Breast epithelium (tissue), 4 donors: ENCODE data around the gene PNMA5. TPM values are rescaled to one million over a fixed set of nuclear protein-coding genes. Genes with fewer than 3 reads are reported as not detected.
A peak's percentile ranks its signal among the peaks of the same experiment; 100 is the strongest.

Experiments used
- DNase-seq, 2 donors: peaks; one replicate each; pipeline ENCODE4 v3.0.0-alpha.2; 2019; ENCODE audit warnings: low spot score in 2 of 2
- H3K27ac ChIP-seq, 2 donors: fragments of 200-600 bp; sonication (generic) in 1 of 2; one replicate each; pipeline ENCODE4 v1.5.1; 2016 to 2019; ENCODE audit warnings: mild to moderate bottlenecking in 1 of 2
- H3K27me3 ChIP-seq, 2 donors: fragments of 200-600 bp; sonication (generic) in 1 of 2; one replicate each; pipeline versions ENCODE4 v1.5.1 to v1.6.0; 2017 to 2019; ENCODE audit warnings: control low read depth in 1 of 2, mild to moderate bottlenecking in 1 of 2
- H3K36me3 ChIP-seq: fragments of 200-600 bp; one replicate; pipeline ENCODE4 v1.5.1; 2019
- H3K4me1 ChIP-seq, 2 donors: fragments of 200-600 bp; sonication (generic); one replicate each; pipeline ENCODE4 v1.5.1; 2016 to 2019; ENCODE audit warnings: control low read depth in 1 of 2
- H3K4me3 ChIP-seq, 3 donors: fragments of 200-600 bp; sonication (generic); 1 replicate in 2 of 3; 2 replicates in 1 of 3; pipeline ENCODE4 v1.5.1; 2016 to 2019; ENCODE audit warnings: mild to moderate bottlenecking in 3 of 3, moderate library complexity in 2 of 3
- H3K9me3 ChIP-seq, 2 donors: fragments of 200-600 bp; sonication (generic) in 1 of 2; one replicate each; pipeline ENCODE4 v1.5.1; 2016 to 2019; ENCODE audit warnings: control low read depth in 1 of 2
- POLR2A ChIP-seq: fragments of 450-650 bp; IDR thresholded peaks from one replicate; pipeline ENCODE4 v1.6.1; 2016; ENCODE audit warnings: antibody characterized with exemption, mild to moderate bottlenecking, moderate library complexity
- POLR2AphosphoS5 ChIP-seq, 3 donors: sonication (generic); formaldehyde crosslinking; IDR thresholded peaks; one replicate each; pipeline ENCODE4 v1.6.1; 2017; ENCODE audit warnings: antibody characterized with exemption in 3 of 3
- intact Hi-C: fragments of 100-400 bp; cut with DNase I; formaldehyde crosslinking; loops from one replicate; pipeline ENCODE4 v1.15.1; 2023; ENCODE audit warnings: low total_unique reads
- total RNA-seq, 3 donors: library from RNA; depleted of rRNA; stranded (reverse); fragments of >200 nt; gene quantifications; one replicate each; pipeline ENCODE4 v1.1.0, GENCODE V29; 2016
- TF ChIP-seq, protein P1 (sequence below), 3 donors: fragments of 450-650 bp; IDR thresholded peaks; one replicate each; pipeline ENCODE4 v1.5.1; 2016 to 2017; ENCODE audit warnings: antibody characterized with exemption in 3 of 3, mild to moderate bottlenecking in 3 of 3, moderate library complexity in 3 of 3

Gene PNMA5
- total RNA-seq, 3 donors from 2014 or later: not detected

DNA sequence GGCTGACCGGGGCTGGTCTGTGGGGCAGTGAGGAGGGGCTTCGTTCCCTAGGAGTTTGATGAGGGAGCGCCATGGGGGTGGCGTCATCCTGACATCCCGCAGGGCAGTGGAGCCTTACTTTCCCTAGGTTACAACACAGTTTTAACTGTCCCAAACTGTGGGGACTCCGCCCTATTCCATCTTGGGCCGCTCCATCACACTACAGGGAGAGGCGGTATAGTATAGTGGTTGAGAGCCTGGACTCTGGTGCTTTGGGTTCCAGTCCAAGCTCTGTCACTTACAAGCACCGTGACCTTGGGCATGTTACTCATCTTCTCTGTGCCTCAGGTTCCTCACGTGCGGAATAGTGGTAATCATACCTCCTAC, 51.9 kb downstream of the PNMA5 start:
- H3K9me3 ChIP-seq: no peaks in the 10 kb centered on the region
- intact Hi-C loops: no loop called here
- no peak for DNase-seq
- no peaks in the 10 kb centered on the region for H3K36me3 ChIP-seq
- no peak for TF ChIP-seq POLR2AphosphoS5 (IDR thresholded peaks at IDR 0.05)
- TF ChIP-seq, protein P1, sequence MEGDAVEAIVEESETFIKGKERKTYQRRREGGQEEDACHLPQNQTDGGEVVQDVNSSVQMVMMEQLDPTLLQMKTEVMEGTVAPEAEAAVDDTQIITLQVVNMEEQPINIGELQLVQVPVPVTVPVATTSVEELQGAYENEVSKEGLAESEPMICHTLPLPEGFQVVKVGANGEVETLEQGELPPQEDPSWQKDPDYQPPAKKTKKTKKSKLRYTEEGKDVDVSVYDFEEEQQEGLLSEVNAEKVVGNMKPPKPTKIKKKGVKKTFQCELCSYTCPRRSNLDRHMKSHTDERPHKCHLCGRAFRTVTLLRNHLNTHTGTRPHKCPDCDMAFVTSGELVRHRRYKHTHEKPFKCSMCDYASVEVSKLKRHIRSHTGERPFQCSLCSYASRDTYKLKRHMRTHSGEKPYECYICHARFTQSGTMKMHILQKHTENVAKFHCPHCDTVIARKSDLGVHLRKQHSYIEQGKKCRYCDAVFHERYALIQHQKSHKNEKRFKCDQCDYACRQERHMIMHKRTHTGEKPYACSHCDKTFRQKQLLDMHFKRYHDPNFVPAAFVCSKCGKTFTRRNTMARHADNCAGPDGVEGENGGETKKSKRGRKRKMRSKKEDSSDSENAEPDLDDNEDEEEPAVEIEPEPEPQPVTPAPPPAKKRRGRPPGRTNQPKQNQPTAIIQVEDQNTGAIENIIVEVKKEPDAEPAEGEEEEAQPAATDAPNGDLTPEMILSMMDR (IDR thresholded peaks at IDR 0.05): no peak
- no peak for TF ChIP-seq POLR2A
- H3K4me1 ChIP-seq: no peaks in the 10 kb centered on the region
- peaks cover 0 to 39% of the 10 kb centered on the region in 2 donors for H3K27me3 ChIP-seq
- H3K27ac ChIP-seq: peak overlapping the region; percentile 84 to 88
- peak overlapping the region; percentile 47 to 68 (median 52) for H3K4me3 ChIP-seq

- Histone ChIP-seq H3K4me1 (no peaks in the 10 kb centered on the region), H3K36me3 (no peaks in the 10 kb centered on the region), H3K27ac (peak overlapping the region; percentile 84 to 88), H3K27me3 (peaks cover 0 to 37% of the 10 kb centered on the region in 2 donors), H3K9me3 (no peaks in the 10 kb centered on the region), H3K4me3 (peak overlapping the region; percentile 47 to 68 (median 52))
- intact Hi-C loops: no loop called here
- DNase-seq: peak; percentile 85 to 88
- TF ChIP-seq, protein P1 (IDR thresholded peaks at IDR 0.05): peak; percentile 71 to 86 (median 82)
- no peak for TF ChIP-seq POLR2A
- TF ChIP-seq POLR2AphosphoS5 (IDR thresholded peaks at IDR 0.05): peak; percentile 33 to 69 (median 54)
Measured at GRCh38 chrX:152941328-152942076, 52.4 kb downstream of the PNMA5 start.

Other genes with a start within 250 kb of the PNMA5 start
- not detected for gene MAGEA2, start 240.3 kb downstream of the PNMA5 start, total RNA-seq
- gene CSAG3, start 234.9 kb downstream of the PNMA5 start, total RNA-seq: not detected
- not detected for gene MAGEA6, start 224.4 kb downstream of the PNMA5 start, total RNA-seq
- 10 to 100 TPM; 23.2 to 36.1 (median 26.9) TPM for gene CETN2, start 163.4 kb downstream of the PNMA5 start, total RNA-seq
- gene NSDHL, start 163.1 kb downstream of the PNMA5 start, total RNA-seq: 10 to 100 TPM; 13.1 to 20.8 (median 16.7) TPM
- 10 to 100 TPM in 1 of 3 donors, 1 to 10 TPM in 2; 5.9 to 19.5 (median 7.5) TPM for gene ZNF185, start 96.0 kb downstream of the PNMA5 start, total RNA-seq
- gene PNMA3, start 62.4 kb upstream of the PNMA5 start, total RNA-seq: under 1 TPM in 2 of 3 donors, not detected in 1; under 0.01 to 0.33 TPM
- gene PNMA6A, start 78.3 kb upstream of the PNMA5 start, total RNA-seq: 1 to 10 TPM in 1 of 3 donors, under 1 TPM in 2; 0.33 to 1.8 (median 0.73) TPM
- gene MAGEA1, start 185.2 kb upstream of the PNMA5 start, total RNA-seq: not detected